ENCODE data around the gene TBC1D10B. TPM values are rescaled to one million over a fixed set of nuclear protein-coding genes. Genes with fewer than 3 reads are reported as not detected.

Gene TBC1D10B
- polyA plus RNA-seq, 3 donors = 12.2 to 36.0 (median 13.8) TPM

- TF ChIP-seq CTCF (IDR thresholded peaks at IDR 0.05) = no peak
- Histone ChIP-seq H3K36me3 (replicated peaks in 1 of 2; ENCODE audit: control insufficient read depth in 1 of 2, insufficient read depth in 2 of 2, low read length in 2 of 2) (peaks cover 64 to 70% of the 10 kb centered on the region in 2 donors), H3K79me2 (ENCODE audit: insufficient read depth, low read length) (peaks cover 72% of the 10 kb centered on the region), H3K9ac (ENCODE audit: insufficient read depth, low read length, poor library complexity, severe bottlenecking) (no peak overlapping the region), H4K20me1 (ENCODE audit: insufficient read depth, low read length) (peaks cover 79% of the 10 kb centered on the region), H3K4me2 (replicated peaks; ENCODE audit: extremely low read depth, low read length, poor library complexity, severe bottlenecking) (peak overlapping the region; percentile 100), H3K4me1 (ENCODE audit: control insufficient read depth in 1 of 2, insufficient read depth in 2 of 2, low read length in 2 of 2) (peaks cover 26 to 36% of the 10 kb centered on the region in 2 donors), H3K9me3 (replicated peaks in 1 of 2; ENCODE audit: control insufficient read depth in 1 of 2, insufficient read depth in 1 of 2, low read length in 2 of 2) (no peaks in the 10 kb centered on the region), H3K27ac (ENCODE audit: low read depth in 1 of 2, low read length in 2 of 2) (peak overlapping the region in 1 of 2 donors; percentile 99), H2AFZ (ENCODE audit: insufficient read depth, low read depth, low read length, poor library complexity, severe bottlenecking) (no peak overlapping the region), H3K4me3 (replicated peaks in 1 of 3; ENCODE audit: low read depth in 2 of 3, low read length in 3 of 3) (peak overlapping the region in 1 of 3 experiments; percentile 100), H3K27me3 (ENCODE audit: control insufficient read depth in 2 of 2, insufficient read depth in 2 of 2, low read length in 2 of 2) (no peaks in the 10 kb centered on the region)
- Mint-ChIP-seq H3K27ac (peak overlapping the region; percentile 52 to 88 (median 76)), H3K36me3 (peaks cover 57 to 70% of the 10 kb centered on the region in 2 donors), H3K4me3 (no peak overlapping the region), H3K27me3 (ENCODE audit: low read depth in 3 of 3) (peaks cover 0 to 1% (median 0%) of the 10 kb centered on the region in 3 donors), H3K9me3 (no peaks in the 10 kb centered on the region), H3K4me1 (peaks cover 32% of the 10 kb centered on the region)
- intact Hi-C loops (cut with micrococcal nuclease) = loop anchor here in 1 of 2 donors (10.0 kb wide), 1 partner anchor 48 kb away; the partner anchor contains the start of gene ZNF771
- DNase-seq = no peak
- 89% methylated on average over 1 of the region's 5 CpGs for WGBS (ENCODE audit: insufficient coverage)
Measured at GRCh38 chr16:30357085-30357714, 13.1 kb downstream of the TBC1D10B start.

- intact Hi-C loops (cut with micrococcal nuclease) = loop anchor here in 1 of 2 donors (10.0 kb wide), 1 partner anchor 48 kb away; the partner anchor contains the start of gene ZNF771
- H3K9ac ChIP-seq (ENCODE audit: insufficient read depth, low read length, poor library complexity, severe bottlenecking) = no peak overlapping the region
Measured at GRCh38 chr16:30356401-30357084, 13.8 kb downstream of the TBC1D10B start.

More at GRCh38 chr16:30356401-30357084, 13.8 kb downstream of the TBC1D10B start:
- Histone ChIP-seq H2AFZ (ENCODE audit: insufficient read depth, low read depth, low read length, poor library complexity, severe bottlenecking) (no peak overlapping the region), H3K4me3 (replicated peaks in 1 of 3; ENCODE audit: low read depth in 2 of 3, low read length in 3 of 3) (peak overlapping the region in 2 of 3 experiments; percentile 96 to 100), H3K27ac (ENCODE audit: low read depth in 1 of 2, low read length in 2 of 2) (peak overlapping the region; percentile 94 to 99), H3K36me3 (replicated peaks in 1 of 2; ENCODE audit: control insufficient read depth in 1 of 2, insufficient read depth in 2 of 2, low read length in 2 of 2) (peaks cover 67 to 73% of the 10 kb centered on the region in 2 donors), H3K79me2 (ENCODE audit: insufficient read depth, low read length) (peaks cover 72% of the 10 kb centered on the region), H3K4me1 (ENCODE audit: control insufficient read depth in 1 of 2, insufficient read depth in 2 of 2, low read length in 2 of 2) (peaks cover 26 to 36% of the 10 kb centered on the region in 2 donors), H4K20me1 (ENCODE audit: insufficient read depth, low read length) (peaks cover 82% of the 10 kb centered on the region), H3K27me3 (ENCODE audit: control insufficient read depth in 2 of 2, insufficient read depth in 2 of 2, low read length in 2 of 2) (no peaks in the 10 kb centered on the region), H3K4me2 (replicated peaks; ENCODE audit: extremely low read depth, low read length, poor library complexity, severe bottlenecking) (peak overlapping the region; percentile 100), H3K9me3 (replicated peaks in 1 of 2; ENCODE audit: control insufficient read depth in 1 of 2, insufficient read depth in 1 of 2, low read length in 2 of 2) (no peaks in the 10 kb centered on the region)
- DNase-seq = peak in 1 of 3 donors; percentile 5
- H3K9me3 Mint-ChIP-seq = no peaks in the 10 kb centered on the region
- TF ChIP-seq CTCF (IDR thresholded peaks at IDR 0.05) = no peak
- peak overlapping the region; percentile 97 to 99 for H3K4me3 Mint-ChIP-seq
- peaks cover 0 to 1% (median 0%) of the 10 kb centered on the region in 3 donors for H3K27me3 Mint-ChIP-seq (ENCODE audit: low read depth in 3 of 3)
- peaks cover 60 to 72% of the 10 kb centered on the region in 2 donors for H3K36me3 Mint-ChIP-seq
- peak overlapping the region; percentile 88 to 100 (median 98) for H3K27ac Mint-ChIP-seq
- peaks cover 32% of the 10 kb centered on the region for H3K4me1 Mint-ChIP-seq
- 77% methylated on average over 6 of the region's 12 CpGs for WGBS (ENCODE audit: insufficient coverage)
